IPS-20b (cell line): ENCODE data around the gene ILF3.

Source experiments
- H3K27ac ChIP-seq: one replicate; pipeline ENCODE4 v1.5.1; 2013; ENCODE audit warnings: low read length
- H3K27me3 ChIP-seq: 2 replicates; pipeline ENCODE4 v1.6.1; 2013; ENCODE audit warnings: mild to moderate bottlenecking, low read length, inconsistent platforms; ENCODE audit not compliant: insufficient read depth
- H3K36me3 ChIP-seq: 2 replicates; pipeline ENCODE4 v1.6.1; 2013; ENCODE audit warnings: low read depth, mild to moderate bottlenecking, inconsistent platforms, low read length, moderate library complexity; ENCODE audit not compliant: insufficient read depth
- H3K4me1 ChIP-seq: 2 replicates; pipeline ENCODE4 v1.6.1; 2013; ENCODE audit warnings: mild to moderate bottlenecking, control low read depth, inconsistent platforms, low read length, moderate library complexity; ENCODE audit not compliant: insufficient read depth
- H3K4me3 ChIP-seq: 2 replicates; pipeline ENCODE4 v1.5.1; 2013; ENCODE audit warnings: mild to moderate bottlenecking, low read length, inconsistent platforms
- H3K9ac ChIP-seq: 2 replicates; pipeline ENCODE4 v1.6.1; 2013; ENCODE audit warnings: low read depth, mild to moderate bottlenecking, inconsistent platforms, low read length, moderate library complexity
- H3K9me3 ChIP-seq: 2 replicates; pipeline ENCODE4 v1.6.1; 2013; ENCODE audit warnings: mild to moderate bottlenecking, low read depth, low read length, inconsistent platforms; ENCODE audit not compliant: insufficient read depth

Gene ILF3

GRCh38 chr19:10680545-10681135 lies 26.5 kb downstream of the ILF3 start:
- Histone ChIP-seq H3K4me1 (no peaks in the 10 kb centered on the region), H3K4me3 (no peak overlapping the region), H3K27ac (no peak overlapping the region), H3K36me3 (peaks cover 99% of the 10 kb centered on the region), H3K9me3 (no peaks in the 10 kb centered on the region), H3K27me3 (no peaks in the 10 kb centered on the region), H3K9ac (no peak overlapping the region)

- peaks cover 100% of the 10 kb centered on the region for H3K36me3 ChIP-seq
- H3K4me3 ChIP-seq, result no peak overlapping the region
- no peaks in the 10 kb centered on the region for H3K27me3 ChIP-seq
- H3K9ac ChIP-seq, result no peak overlapping the region
- H3K9me3 ChIP-seq, result no peaks in the 10 kb centered on the region
- no peaks in the 10 kb centered on the region for H3K4me1 ChIP-seq
- no peak overlapping the region for H3K27ac ChIP-seq
Measured at GRCh38 chr19:10681658-10682057, 27.5 kb downstream of the ILF3 start.

- H3K4me1 ChIP-seq, result no peaks in the 10 kb centered on the region
- H3K36me3 ChIP-seq, result peaks cover 99% of the 10 kb centered on the region
- H3K4me3 ChIP-seq, result no peak overlapping the region
- H3K27me3 ChIP-seq, result no peaks in the 10 kb centered on the region
- H3K9me3 ChIP-seq, result no peaks in the 10 kb centered on the region
- no peak overlapping the region for H3K27ac ChIP-seq
- no peak overlapping the region for H3K9ac ChIP-seq
Measured at GRCh38 chr19:10682397-10683063, 28.4 kb downstream of the ILF3 start.

GRCh38 chr19:10683064-10683426 lies 28.9 kb downstream of the ILF3 start:
- Histone ChIP-seq H3K36me3 (peaks cover 99% of the 10 kb centered on the region), H3K27ac (no peak overlapping the region), H3K4me1 (no peaks in the 10 kb centered on the region), H3K27me3 (no peaks in the 10 kb centered on the region), H3K9me3 (no peaks in the 10 kb centered on the region), H3K4me3 (no peak overlapping the region), H3K9ac (no peak overlapping the region)

- Histone ChIP-seq H3K9me3 (no peaks in the 10 kb centered on the region), H3K27ac (no peak overlapping the region), H3K9ac (no peak overlapping the region), H3K4me3 (no peak overlapping the region), H3K4me1 (no peaks in the 10 kb centered on the region), H3K36me3 (peaks cover 99% of the 10 kb centered on the region), H3K27me3 (no peaks in the 10 kb centered on the region)
Measured at GRCh38 chr19:10683582-10683981, 29.4 kb downstream of the ILF3 start.

- H3K36me3 ChIP-seq, result peaks cover 99% of the 10 kb centered on the region
Measured at GRCh38 chr19:10685210-10685609, 31.1 kb downstream of the ILF3 start.

GRCh38 chr19:10686193-10686592 lies 32.0 kb downstream of the ILF3 start:
- H3K9ac ChIP-seq, result no peak overlapping the region
- no peaks in the 10 kb centered on the region for H3K4me1 ChIP-seq
- H3K4me3 ChIP-seq, result no peak overlapping the region
- H3K9me3 ChIP-seq, result no peaks in the 10 kb centered on the region
- H3K27ac ChIP-seq, result no peak overlapping the region
- no peaks in the 10 kb centered on the region for H3K27me3 ChIP-seq
- H3K36me3 ChIP-seq, result peaks cover 99% of the 10 kb centered on the region

More at GRCh38 chr19:10685210-10685609, 31.1 kb downstream of the ILF3 start:
- H3K9ac ChIP-seq, result no peak overlapping the region
- H3K4me1 ChIP-seq, result no peaks in the 10 kb centered on the region
- H3K27me3 ChIP-seq, result no peaks in the 10 kb centered on the region
- no peak overlapping the region for H3K27ac ChIP-seq
- no peak overlapping the region for H3K4me3 ChIP-seq
- no peaks in the 10 kb centered on the region for H3K9me3 ChIP-seq

GRCh38 chr19:10686661-10687517 lies 32.7 kb downstream of the ILF3 start:
- Histone ChIP-seq H3K9me3 (no peaks in the 10 kb centered on the region), H3K36me3 (peaks cover 99% of the 10 kb centered on the region), H3K27ac (no peak overlapping the region), H3K4me3 (no peak overlapping the region), H3K4me1 (no peaks in the 10 kb centered on the region), H3K27me3 (no peaks in the 10 kb centered on the region), H3K9ac (no peak overlapping the region)

GRCh38 chr19:10687518-10688288 lies 33.6 kb downstream of the ILF3 start:
- H3K27ac ChIP-seq, result no peak overlapping the region
- peaks cover 99% of the 10 kb centered on the region for H3K36me3 ChIP-seq
- H3K9ac ChIP-seq, result no peak overlapping the region
- no peaks in the 10 kb centered on the region for H3K27me3 ChIP-seq
- H3K4me1 ChIP-seq, result peaks cover 4% of the 10 kb centered on the region; the same call in 1 of the 2 replicates
- no peak overlapping the region for H3K4me3 ChIP-seq
- H3K9me3 ChIP-seq, result no peaks in the 10 kb centered on the region

- no peaks in the 10 kb centered on the region for H3K9me3 ChIP-seq
- H3K36me3 ChIP-seq, result peaks cover 91% of the 10 kb centered on the region
- no peaks in the 10 kb centered on the region for H3K27me3 ChIP-seq
- no peak overlapping the region for H3K9ac ChIP-seq
- H3K4me1 ChIP-seq, result peaks cover 4% of the 10 kb centered on the region; the same call in 1 of the 2 replicates
- H3K27ac ChIP-seq, result no peak overlapping the region
- H3K4me3 ChIP-seq, result no peak overlapping the region
Measured at GRCh38 chr19:10688545-10689280, 34.6 kb downstream of the ILF3 start.

- no peaks in the 10 kb centered on the region for H3K27me3 ChIP-seq
- no peak overlapping the region for H3K4me3 ChIP-seq
- H3K9me3 ChIP-seq, result no peaks in the 10 kb centered on the region
- no peak overlapping the region for H3K27ac ChIP-seq
- peaks cover 7% of the 10 kb centered on the region; the same call in 1 of the 2 replicates for H3K4me1 ChIP-seq
- H3K36me3 ChIP-seq, result peaks cover 74% of the 10 kb centered on the region
- H3K9ac ChIP-seq, result no peak overlapping the region
Measured at GRCh38 chr19:10690341-10690781, 36.2 kb downstream of the ILF3 start.
